GM19324 (cell line): ENCODE results near the gene MGAT3.
"Not testable (repeated sequence)": the region's sequence is repeated elsewhere in the genome, so short reads cannot be mapped to it uniquely, and the experiment has no call there.

ENCODE experiments used
- ATAC-seq: cut with Tn5 transposase; IDR thresholded peaks from one replicate; pipeline ENCODE4 v1.9.1; 2021; ENCODE audit warnings: mild to moderate bottlenecking, moderate library complexity; ENCODE audit not compliant: unreplicated experiment, low FRiP score

The MGAT3 gene

DNA sequence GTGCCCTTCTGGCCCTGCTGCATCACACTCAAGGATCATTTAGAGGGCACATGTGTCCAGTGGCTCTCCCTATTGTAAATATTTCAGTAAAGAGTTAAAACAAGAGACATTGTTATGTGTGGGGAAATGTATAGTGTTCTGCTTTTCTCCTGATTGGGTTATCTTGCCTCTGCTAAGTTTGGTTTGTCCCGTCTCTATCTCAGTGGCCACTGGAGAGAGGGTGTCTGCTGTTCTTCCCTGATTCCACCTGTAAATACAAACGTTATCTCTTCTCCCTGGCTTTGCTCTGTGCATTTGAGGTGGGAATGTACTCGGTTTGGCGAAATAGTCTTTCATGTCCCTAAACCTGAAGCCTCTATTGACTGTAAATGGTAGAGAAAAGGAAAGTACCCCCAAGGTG lies 51.6 kb downstream of the MGAT3 start:
- no peak for ATAC-seq

DNA sequence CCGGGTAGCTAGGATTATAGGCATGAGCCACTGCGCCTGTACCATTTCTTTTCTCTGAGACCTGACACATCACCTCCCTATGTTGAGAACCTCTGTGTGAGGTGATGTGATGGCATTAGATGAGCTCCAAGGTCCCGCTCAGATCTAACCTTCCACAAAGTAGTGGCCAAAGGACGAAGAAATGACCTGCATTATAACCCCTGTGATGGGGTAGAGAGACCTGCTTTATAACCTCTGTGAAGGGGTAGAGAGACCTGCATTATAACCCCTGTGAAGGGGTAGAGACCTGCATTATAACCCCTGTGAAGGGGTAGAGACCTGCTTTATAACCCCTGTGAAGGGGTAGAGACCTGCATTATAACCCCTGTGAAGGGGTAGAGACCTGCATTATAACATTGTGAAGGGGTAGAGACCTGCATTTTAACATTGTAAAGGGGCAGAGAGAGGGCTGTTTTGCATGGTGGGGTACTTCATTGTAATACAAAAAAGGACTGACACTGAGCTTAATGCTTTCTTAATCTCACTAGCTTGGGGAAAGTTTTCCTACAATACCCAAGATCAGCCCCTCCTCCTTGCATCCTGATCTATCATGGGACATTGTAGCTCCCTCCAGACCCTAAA lies 53.8 kb downstream of the MGAT3 start:
- no peak for ATAC-seq

DNA sequence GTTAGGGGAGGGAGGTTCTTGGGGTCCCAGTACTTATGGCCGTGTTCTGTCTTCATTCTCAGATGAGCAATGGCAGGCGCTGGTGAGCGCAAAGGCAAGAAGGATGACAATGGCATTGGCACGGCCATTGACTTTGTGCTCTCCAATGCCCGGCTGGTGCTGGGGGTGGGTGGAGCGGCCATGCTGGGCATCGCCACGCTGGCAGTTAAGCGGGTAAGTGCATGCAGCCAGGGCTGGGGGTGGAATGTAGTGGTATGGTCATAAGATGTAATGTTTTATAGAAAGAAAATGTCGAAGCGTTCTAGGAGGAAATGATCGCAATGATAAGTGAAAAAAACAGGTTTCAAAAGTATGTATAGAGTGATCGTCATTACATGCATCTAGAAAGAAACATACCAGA lies 54.4 kb downstream of the MGAT3 start:
- no peak for ATAC-seq

DNA sequence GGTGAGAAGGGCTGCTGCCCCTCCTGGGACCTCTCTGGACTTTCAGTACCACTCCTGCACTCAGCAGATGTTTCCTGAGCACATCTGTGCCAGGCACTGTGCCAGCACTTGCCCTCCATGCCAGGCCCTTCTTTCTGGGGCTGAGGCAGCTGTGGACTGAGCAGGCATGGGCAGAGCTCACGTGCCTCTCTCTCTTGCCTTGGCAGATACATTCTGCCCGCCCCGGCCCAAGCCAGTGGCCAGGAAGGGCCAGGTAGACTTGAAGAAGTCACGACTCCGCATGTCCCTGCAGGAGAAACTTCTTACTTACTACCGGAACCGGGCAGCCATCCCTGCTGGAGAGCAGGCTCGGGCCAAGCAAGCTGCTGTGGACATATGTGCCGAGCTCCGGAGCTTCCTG lies 55.2 kb downstream of the MGAT3 start:
- no peak for ATAC-seq

DNA sequence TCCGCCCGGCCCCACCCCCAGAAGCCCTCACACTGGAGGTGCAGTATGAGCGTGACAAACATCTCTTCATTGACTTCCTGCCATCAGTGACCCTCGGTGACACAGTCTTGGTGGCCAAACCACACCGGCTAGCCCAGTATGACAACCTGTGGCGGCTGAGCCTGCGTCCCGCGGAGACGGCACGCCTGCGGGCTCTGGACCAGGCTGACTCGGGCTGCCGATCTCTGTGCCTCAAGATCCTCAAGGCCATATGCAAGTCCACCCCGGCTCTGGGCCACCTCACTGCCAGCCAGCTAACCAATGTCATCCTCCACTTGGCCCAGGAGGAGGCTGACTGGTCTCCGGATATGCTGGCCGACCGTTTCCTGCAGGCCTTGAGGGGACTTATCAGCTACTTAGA lies 57.0 kb downstream of the MGAT3 start:
- no peak for ATAC-seq

DNA sequence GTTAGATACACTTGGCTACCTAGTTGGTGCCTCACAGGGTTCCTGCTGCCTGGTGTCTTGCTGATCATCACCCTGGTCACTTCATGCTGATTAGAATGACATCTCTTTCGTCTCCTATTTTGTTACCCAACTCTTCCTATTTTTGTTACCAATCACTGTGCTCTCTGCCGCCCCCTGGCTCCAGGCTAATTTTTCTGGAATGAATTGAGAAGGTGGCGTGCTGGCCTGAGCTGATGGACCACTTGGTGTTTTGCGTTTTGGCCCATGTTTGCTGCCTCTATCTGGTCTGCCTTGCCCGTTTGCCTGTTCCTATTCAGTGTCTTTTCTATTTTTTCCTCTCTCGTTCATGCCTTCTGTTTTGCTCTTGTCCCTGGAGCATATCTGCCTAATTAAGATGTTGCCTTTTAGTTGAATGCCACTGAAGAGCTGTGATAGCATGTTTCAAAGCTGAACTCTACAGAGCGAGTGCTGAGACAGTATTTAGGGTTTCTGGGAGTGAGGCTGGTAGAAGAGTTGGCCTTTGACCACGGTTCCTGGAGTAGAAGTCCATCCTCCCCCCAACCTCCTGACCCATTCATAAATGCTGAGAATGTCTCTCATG lies 57.7 kb downstream of the MGAT3 start:
- ATAC-seq = no peak

DNA sequence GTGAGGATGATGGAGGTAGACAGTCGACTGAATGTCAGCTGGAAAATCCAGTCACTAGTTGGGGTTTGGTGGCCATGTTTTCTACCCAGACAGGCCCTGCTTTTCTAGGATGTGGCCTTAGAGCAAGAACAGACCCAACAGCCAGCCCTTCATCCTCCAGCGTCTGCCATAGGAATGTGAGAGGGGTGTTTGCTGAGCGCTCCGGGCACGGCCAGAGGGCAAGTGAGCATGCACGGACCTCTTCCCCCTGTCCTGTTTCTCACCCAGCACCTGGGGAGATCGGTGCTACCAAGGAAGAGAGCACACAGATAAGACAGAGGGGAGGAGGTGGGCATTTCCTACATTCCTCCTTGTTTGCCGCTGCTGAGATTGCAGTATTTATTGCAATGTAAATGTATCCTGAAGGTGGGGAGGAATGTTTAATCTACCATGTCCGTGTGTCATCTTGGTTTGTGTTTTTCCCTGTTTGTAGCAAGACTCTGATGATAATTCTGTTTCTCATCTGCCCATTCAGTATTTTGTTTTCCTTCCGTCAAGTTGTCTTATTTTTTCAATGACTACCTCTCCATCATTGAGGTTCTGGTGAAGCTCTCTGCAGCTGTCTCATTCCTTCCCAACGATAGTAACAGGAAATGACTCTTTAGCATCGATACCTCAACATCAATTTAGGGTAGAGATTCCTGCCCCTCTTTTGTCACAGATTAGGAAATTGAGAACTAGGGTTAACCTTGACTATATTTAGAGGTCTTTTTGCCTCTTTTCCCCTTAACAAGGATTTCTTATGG lies 58.6 kb downstream of the MGAT3 start:
- ATAC-seq = no peak

DNA sequence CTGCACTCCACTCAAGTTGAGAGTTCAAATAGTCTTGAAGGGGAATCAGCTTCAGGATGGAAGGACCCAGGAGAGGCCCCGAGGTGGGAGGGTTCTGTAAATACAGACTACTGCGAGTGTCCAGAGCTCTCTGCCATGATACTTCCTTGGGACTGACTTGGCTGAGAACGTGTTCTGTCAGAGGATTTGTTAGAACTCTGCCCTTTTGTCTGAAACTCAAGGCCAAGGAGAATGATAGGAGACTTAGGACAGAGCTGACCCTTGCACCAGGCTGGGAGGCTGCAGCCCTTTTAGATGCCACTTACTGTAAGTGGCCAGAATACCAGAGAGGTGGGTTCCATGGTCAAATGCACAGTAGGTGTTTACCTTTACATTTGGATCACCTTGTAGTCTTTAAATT lies 60.7 kb downstream of the MGAT3 start:
- no peak for ATAC-seq

DNA sequence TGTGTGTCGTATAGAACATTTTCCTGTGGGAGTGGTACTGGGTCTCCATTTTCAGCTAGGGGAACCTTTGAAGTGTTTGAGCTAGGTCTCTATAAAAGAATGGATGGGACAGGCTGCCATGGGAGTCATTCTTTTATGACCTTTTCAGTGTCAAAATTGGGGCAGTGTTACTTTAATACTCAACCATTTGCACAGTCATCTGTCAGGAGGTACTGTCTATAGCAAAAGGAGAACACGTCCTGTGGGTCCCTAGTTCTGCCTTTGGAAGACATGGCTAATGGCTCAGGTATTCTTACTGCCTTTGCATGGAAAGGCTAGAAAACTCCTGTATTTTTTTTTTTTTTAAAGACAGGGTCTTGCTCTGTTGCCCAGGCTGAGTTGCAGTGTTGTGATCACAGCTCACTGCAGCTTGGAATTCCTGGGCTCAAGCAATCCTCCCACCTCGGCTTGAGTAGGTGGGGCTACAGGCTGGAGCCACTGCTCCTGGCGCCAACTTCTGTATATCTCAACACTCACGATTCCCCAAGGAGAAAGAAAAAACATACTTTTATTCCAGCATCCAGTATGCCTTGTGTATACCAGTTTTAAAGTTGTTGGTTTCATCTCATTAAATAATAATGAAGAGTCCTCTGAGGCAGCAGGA lies 61.5 kb downstream of the MGAT3 start:
- no peak for ATAC-seq

DNA sequence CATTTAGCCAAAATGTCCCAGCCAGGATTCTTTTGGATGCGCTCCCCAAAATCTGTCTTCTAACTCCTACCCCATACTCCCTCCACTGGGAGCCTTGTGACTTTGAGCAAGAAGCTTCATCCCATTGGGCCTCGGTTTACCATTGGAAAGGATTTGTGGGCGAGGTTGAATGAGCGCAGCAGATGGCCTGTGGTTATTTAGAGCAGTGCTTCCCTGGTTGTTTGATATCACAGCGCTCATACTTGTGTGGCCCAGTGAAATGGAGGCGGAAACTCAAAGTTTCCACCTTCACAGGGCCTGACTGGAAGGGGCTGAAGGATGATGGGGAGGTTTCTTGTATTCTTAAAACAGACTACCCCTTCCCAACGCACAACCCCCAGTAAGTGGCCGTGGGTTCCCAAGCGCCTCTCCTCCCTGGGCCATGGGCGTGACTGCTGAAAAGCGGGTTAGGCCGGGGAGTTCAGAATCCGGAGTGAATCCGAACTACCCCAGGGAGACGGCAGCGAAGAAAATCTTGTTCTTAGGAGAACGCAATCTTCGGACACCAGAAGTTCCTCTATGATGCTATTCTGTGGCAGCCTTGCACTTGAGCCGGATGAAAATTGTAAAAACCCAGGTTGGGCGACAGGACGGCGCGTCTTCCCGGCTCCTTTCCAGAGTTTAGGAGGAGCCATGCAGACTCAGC lies 62.3 kb downstream of the MGAT3 start:
- ATAC-seq = no peak

DNA sequence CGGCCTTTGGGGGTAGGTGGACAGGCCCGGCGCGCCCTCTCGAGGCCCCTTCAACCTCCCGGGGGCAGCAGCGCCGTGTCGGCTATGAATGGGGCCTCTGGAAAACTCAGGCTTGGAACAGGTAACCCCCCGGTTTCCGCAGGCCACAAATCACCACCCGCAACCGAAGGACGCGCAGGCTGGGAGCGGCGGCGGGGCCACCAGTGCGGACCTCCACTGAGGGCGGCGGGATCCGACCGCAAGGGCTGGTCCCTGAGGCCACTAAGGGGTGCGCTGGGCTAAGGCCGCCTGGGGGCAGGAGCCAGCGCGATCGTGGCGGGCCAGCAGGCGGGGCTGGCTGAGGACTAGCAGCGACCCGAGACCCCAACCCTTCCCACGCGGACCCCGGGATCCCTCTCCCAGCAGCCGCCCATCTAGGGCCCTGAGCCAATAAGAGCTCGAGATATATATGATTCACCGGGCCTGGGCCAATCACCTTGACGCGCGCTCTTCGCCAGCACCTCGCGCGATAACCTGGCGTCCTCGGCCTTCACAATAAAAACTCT lies 62.9 kb downstream of the MGAT3 start:
- ATAC-seq = peak; percentile 79

DNA sequence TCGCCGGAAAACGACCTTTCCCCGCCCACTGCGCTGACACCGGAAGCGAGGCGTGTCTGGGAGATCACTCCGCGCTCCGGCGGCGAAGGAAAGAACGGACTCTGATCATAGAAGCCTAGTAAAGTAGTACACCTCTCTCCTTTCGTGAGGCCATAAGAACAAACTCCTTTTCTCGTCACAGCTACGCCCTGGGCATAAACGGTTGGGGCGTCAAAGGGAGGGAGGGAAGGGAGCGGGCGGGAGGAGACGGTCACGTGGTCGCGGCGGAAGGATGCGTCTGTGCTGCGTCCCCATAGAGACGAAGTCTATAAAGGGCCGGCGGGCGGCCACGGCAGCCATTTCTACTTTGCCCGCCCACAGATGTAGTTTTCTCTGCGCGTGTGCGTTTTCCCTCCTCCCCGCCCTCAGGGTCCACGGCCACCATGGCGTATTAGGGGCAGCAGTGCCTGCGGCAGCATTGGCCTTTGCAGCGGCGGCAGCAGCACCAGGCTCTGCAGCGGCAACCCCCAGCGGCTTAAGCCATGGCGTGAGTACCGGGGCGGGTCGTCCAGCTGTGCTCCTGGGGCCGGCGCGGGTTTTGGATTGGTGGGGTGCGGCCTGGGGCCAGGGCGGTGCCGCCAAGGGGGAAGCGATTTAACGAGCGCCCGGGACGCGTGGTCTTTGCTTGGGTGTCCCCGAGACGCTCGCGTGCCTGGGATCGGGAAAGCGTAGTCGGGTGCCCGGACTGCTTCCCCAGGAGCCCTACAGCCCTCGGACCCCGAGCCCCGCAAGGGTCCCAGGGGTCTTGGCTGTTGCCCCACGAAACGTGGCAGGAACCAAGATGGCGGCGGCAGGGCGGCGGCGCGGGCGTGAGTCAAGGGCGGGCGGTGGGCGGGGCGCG lies 63.7 kb downstream of the MGAT3 start, which contains the start of gene ATF4:
TSS of gene ATF4 (plus strand) at position 337 of the 880 bp plus-strand sequence. CDS start 884 bp downstream, outside the sequence.
- ATAC-seq = peak; percentile 66

DNA sequence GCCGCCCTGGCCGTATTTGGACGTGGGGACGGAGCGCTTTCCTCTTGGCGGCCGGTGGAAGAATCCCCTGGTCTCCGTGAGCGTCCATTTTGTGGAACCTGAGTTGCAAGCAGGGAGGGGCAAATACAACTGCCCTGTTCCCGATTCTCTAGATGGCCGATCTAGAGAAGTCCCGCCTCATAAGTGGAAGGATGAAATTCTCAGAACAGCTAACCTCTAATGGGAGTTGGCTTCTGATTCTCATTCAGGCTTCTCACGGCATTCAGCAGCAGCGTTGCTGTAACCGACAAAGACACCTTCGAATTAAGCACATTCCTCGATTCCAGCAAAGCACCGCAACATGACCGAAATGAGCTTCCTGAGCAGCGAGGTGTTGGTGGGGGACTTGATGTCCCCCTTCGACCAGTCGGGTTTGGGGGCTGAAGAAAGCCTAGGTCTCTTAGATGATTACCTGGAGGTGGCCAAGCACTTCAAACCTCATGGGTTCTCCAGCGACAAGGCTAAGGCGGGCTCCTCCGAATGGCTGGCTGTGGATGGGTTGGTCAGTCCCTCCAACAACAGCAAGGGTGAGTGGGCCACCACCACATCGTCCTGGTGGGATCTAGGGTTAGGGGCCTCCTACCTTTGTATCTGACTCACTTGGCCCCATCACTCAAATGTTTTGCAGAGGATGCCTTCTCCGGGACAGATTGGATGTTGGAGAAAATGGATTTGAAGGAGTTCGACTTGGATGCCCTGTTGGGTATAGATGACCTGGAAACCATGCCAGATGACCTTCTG lies 64.5 kb downstream of the MGAT3 start:
- not testable (repeated sequence) for ATAC-seq

DNA sequence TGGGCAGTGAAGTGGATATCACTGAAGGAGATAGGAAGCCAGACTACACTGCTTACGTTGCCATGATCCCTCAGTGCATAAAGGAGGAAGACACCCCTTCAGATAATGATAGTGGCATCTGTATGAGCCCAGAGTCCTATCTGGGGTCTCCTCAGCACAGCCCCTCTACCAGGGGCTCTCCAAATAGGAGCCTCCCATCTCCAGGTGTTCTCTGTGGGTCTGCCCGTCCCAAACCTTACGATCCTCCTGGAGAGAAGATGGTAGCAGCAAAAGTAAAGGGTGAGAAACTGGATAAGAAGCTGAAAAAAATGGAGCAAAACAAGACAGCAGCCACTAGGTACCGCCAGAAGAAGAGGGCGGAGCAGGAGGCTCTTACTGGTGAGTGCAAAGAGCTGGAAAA lies 65.3 kb downstream of the MGAT3 start:
- ATAC-seq = not testable (repeated sequence)

DNA sequence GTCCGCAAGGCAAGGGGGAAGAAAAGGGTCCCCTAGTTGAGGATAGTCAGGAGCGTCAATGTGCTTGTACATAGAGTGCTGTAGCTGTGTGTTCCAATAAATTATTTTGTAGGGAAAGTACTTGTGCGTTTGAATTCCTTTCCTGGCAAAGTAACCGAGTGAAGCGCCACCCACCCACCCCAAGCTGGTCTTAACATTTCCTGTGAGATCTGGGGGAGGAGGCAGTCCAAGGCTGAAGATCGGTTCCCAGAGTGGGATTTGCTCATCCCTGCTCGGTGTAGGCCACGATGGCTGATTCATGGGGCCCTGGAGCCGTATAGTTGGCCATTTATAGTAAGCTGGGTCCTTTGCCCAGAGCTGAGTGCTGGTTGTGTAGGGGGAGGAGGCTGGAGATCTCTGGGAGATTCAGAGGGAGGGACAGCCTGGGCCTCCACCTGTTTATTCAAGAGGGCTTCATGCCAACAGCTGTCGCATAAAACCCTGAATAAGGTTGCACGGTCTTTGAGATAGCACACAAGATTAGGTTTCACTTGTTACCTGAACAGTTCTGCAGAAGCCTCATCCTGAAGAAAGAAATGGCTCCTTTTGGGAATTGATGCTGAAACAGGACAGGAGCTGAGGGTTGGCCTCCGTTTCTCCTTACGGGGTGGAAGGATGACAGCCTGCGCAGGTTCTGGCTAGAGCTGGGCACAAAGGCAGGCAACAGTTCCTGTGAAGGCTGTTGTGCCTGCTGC lies 65.9 kb downstream of the MGAT3 start:
- ATAC-seq = no peak

DNA sequence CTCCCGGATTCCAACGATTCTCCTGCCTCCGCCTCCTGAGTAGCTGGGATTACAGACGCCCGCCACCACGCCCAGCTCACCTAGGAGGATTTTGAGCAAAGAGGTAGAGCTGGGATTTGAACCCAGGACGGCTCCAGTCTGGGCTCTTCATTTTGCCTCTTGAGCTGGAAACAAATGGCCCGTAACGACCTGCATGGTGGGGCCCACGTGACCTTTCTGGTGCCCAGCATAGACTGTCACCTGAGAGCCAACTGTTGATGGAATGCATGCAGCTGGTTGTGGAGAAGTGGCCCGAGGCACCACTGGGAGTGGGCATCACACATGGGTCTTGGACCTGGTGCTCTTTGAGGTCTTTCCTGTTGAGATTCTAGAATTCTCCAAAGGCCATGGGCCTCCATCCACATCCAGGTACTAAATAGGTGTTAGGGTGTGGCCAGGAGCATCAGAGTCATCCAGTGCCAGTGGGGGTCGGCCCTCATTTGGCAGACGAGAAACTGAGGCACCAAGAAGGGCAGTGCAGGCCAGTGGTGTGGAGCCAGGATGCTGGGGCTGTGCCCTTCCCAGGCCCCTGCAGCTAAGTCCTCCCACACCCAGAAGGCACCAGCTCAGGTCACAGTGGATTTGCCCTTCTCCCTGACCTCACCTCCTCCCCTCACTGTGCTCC lies 67.4 kb downstream of the MGAT3 start:
- ATAC-seq = no peak
